Measurements from ENCODE around the gene HES4. TPM values are rescaled to one million over a fixed set of nuclear protein-coding genes. Genes with fewer than 3 reads are reported as not detected.

HES4 gene
- total RNA-seq, 1 experiment from 2014 or later: 68.7 TPM

GRCh38 chr1:1004780-1005697 is 5.1 kb upstream of the HES4 start:
- H3K27ac ChIP-seq: no peak overlapping the region
- H3K4me3 ChIP-seq: no peak overlapping the region
- H3K4me1 ChIP-seq (replicated peaks): peaks cover 18% of the 10 kb centered on the region
- H3K27me3 ChIP-seq (replicated peaks): no peaks in the 10 kb centered on the region
- H3K36me3 ChIP-seq: peaks cover 7% of the 10 kb centered on the region; the same call in 1 of the 2 replicates
- DNase-seq (ENCODE audit: low read depth in 1 of 2, low spot score in 2 of 2): no peak
- H3K9me3 ChIP-seq (replicated peaks): no peaks in the 10 kb centered on the region; the same call in 1 of the 2 replicates

DNA sequence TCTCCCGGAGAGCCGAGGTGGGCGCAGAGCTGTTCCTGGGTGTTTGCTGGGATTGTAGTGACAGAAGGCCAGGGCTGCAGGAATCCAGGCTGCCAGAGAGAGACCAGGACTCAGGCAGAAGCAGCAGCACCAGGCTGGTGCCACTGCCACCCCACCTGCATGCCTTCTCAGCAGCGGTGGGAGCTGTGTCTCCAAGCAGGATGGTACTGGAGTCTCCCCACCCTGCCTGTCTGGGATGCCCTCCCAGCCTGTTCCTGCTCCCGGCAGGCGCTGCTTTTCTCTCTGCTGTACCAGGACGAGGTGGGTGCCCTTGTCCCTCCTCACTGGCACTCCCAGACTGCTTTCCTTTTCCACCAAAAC is 4.5 kb upstream of the HES4 start:
- Histone ChIP-seq H3K27ac (no peak overlapping the region), H3K9me3 (replicated peaks) (peaks cover under 1% of the 10 kb centered on the region; the same call in 1 of the 2 replicates), H3K4me1 (replicated peaks) (peaks cover 19% of the 10 kb centered on the region), H3K4me3 (no peak overlapping the region), H3K27me3 (replicated peaks) (no peaks in the 10 kb centered on the region), H3K36me3 (peaks cover 9% of the 10 kb centered on the region)
- DNase-seq (ENCODE audit: low read depth in 1 of 2, low spot score in 2 of 2): no peak

DNA sequence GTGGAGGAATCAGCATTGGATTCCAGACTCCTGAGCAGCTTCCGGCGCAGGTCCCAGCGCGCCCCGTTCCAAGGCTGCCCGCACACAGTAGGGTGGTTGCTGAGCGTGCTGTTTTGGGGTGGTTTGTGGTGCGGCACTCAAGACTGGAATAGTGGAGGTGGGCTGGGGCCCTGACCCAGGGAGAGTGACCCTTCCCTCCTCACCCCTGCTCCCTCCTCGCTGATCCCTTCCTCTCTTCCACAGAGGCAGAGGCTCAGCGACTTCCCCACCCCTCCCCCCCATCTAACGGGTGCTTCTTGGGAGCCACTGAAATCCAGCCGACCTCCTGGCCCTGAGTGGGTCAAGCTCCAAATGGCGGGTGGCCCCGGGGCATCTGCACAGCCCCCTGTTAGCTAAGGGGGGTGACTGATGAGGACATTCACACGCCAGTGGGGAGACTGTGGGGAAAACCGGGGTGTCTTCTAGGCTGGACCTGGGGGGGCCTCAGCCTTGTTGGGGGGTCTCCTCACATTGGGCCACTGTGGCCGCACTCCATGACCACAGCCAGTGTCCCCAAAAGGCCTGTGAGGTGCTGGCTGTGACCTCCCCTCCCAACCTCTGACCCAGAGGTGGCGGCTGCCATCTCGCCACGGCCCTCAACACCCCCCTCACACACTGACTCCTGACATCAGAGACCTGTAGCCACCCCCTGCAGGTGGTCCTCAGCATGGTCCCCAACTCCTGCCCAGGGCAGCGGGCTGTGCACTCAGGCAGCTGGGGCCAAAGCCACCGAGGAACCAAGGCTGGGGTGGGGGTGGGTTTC is 3.9 kb upstream of the HES4 start:
- DNase-seq (ENCODE audit: low read depth in 1 of 2, low spot score in 2 of 2): no peak
- H3K36me3 ChIP-seq: peaks cover 14% of the 10 kb centered on the region
- H3K4me1 ChIP-seq (replicated peaks): peaks cover 24% of the 10 kb centered on the region
- H3K4me3 ChIP-seq: no peak overlapping the region
- H3K9me3 ChIP-seq (replicated peaks): peaks cover 6% of the 10 kb centered on the region; the same call in 1 of the 2 replicates
- no peaks in the 10 kb centered on the region for H3K27me3 ChIP-seq (replicated peaks)
- H3K27ac ChIP-seq: no peak overlapping the region

- Histone ChIP-seq H3K27ac (peak overlapping the region; percentile 100), H3K27me3 (replicated peaks) (no peaks in the 10 kb centered on the region), H3K9me3 (replicated peaks) (peaks cover 6% of the 10 kb centered on the region; the same call in 1 of the 2 replicates), H3K4me1 (replicated peaks) (peaks cover 33% of the 10 kb centered on the region), H3K36me3 (peaks cover 31% of the 10 kb centered on the region), H3K4me3 (peak overlapping the region; percentile 66)
- DNase-seq (ENCODE audit: low read depth in 1 of 2, low spot score in 2 of 2): peak in 1 of 2 experiments; percentile 81
Measured at GRCh38 chr1:1001057-1001783, 1.3 kb upstream of the HES4 start.

DNA sequence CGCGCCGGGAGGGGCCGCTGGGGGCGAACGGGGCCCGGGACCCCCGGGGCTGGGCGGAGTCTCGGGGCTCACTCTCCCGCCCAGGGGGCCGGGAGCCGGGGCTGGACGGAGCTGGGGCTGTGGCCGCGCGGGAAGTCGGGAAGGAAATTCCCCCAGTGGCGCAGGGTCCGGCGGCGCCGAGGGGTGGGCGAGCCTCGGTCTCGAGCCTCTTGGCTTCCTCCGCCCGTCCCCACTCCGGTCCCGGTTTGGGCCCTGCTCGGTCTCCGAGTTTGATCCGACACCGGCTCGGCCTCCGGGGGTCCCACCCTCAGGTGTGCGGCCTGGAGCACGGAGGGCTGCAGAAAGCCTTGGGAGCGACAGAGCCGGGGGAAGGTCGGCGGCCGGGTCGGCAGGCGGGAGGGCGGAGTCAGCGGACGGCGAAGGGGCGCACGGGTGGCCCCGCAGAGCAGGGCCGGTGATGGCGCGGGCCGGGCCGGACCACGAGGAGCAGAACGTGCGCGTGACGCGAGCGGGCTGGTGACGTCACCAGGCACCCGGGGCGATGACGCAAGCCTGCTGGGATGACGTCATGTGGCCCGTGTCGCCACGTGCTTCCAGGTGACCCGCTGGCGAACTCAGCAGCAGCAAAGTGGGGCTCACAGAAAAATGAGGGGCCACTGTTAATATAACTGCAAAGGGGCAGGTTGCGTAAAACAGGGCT is 610 bp upstream of the HES4 start:
- peak; percentile 89 to 93 for DNase-seq (ENCODE audit: low read depth in 1 of 2, low spot score in 2 of 2)
- Histone ChIP-seq H3K9me3 (replicated peaks) (peaks cover 6% of the 10 kb centered on the region; the same call in 1 of the 2 replicates), H3K27me3 (replicated peaks) (no peaks in the 10 kb centered on the region), H3K27ac (peak overlapping the region; percentile 100), H3K4me3 (peak overlapping the region; percentile 66), H3K36me3 (peaks cover 31% of the 10 kb centered on the region), H3K4me1 (replicated peaks) (peaks cover 33% of the 10 kb centered on the region)

DNA sequence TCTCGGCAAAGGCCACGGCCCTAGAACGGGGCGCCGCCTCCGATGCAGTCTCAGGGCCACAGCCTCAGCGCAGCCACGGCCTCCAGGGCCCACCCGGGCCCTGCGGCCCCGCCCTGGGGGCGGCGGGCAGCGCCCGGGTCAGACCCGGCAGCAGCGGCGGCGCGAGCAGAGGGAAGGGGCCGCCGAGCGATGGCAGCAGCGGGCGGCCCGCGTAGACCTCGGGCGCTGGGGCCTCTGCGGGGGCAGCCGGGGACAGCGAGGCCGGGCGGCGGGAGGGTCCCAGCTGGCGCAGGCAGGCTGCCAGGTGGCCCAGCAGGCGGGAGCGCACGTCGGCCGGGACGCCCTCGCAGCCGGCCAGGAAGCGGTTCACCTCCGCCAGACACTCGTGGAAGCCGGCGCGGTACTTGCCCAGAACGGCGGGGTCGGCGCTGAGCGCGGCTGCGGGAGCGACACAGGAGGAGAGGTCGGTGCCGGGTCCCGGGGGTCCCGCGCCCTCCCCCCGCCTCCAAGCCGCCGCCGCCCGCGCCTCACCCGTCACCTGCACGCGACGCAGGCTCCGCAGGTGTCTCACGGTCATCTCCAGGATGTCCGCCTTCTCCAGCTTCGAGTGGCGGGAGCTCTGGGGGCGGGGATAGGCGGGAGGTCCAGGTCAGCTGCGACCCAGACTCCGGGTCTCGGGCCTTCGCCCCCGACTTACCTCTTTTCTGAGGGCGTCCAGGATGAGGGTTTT is 737 bp downstream of the HES4 start:
- Histone ChIP-seq H3K9me3 (replicated peaks) (peaks cover 6% of the 10 kb centered on the region; the same call in 1 of the 2 replicates), H3K27me3 (replicated peaks) (no peaks in the 10 kb centered on the region), H3K4me1 (replicated peaks) (peaks cover 33% of the 10 kb centered on the region), H3K4me3 (peak overlapping the region; percentile 66), H3K27ac (peak overlapping the region; percentile 100), H3K36me3 (peaks cover 31% of the 10 kb centered on the region)
- peak; percentile 56 to 57 for DNase-seq (ENCODE audit: low read depth in 1 of 2, low spot score in 2 of 2)

- peaks cover 6% of the 10 kb centered on the region; the same call in 1 of the 2 replicates for H3K9me3 ChIP-seq (replicated peaks)
- no peaks in the 10 kb centered on the region for H3K27me3 ChIP-seq (replicated peaks)
- H3K4me1 ChIP-seq (replicated peaks): peaks cover 33% of the 10 kb centered on the region
- H3K27ac ChIP-seq: peak overlapping the region; percentile 100
- H3K36me3 ChIP-seq: peaks cover 31% of the 10 kb centered on the region
- no peak for DNase-seq (ENCODE audit: low read depth in 1 of 2, low spot score in 2 of 2)
- H3K4me3 ChIP-seq: peak overlapping the region; percentile 66
Measured at GRCh38 chr1:998745-998994, 1.2 kb downstream of the HES4 start.

DNA sequence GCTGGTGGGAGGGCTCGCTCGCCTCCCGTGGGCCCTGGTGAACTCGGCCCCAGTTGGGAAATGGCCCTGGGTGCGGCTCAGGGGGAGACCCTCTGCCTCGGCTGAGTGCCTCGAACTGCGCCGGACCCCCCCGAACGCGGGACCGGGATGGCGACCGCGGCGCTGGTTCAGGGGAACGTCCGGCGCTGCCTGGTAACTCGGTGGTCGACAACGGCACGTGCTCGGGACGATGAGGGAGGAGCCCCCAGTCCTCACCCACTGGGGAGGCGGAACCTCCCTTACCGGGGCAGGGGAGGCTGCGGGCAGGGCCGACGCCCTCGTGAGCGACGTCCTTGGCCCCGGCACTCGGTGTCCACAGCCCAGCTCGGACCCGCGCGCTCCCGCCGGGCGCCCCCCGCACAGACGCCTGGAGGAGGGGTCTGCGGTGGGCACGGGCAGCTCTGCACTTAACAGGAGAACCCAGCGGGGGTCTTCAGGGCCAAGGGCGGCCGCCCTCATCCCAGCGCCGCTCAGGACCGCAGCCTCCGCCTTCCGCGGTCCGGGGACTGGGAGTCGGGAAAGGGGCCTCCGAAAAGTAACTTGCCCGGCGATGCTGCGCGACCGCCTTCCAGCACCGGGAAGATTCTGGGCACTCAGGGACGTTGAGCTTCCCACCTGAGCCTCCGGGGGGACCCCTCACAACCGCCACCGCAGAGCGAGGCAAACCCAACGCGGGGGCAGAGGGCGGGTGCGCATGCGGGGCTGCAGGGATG is 1.7 kb downstream of the HES4 start:
- Histone ChIP-seq H3K27me3 (replicated peaks) (no peaks in the 10 kb centered on the region), H3K27ac (no peak overlapping the region), H3K36me3 (peaks cover 31% of the 10 kb centered on the region), H3K4me1 (replicated peaks) (peaks cover 33% of the 10 kb centered on the region), H3K9me3 (replicated peaks) (peaks cover 6% of the 10 kb centered on the region; the same call in 1 of the 2 replicates), H3K4me3 (peak overlapping the region; percentile 66)
- DNase-seq (ENCODE audit: low read depth in 1 of 2, low spot score in 2 of 2): no peak

DNA sequence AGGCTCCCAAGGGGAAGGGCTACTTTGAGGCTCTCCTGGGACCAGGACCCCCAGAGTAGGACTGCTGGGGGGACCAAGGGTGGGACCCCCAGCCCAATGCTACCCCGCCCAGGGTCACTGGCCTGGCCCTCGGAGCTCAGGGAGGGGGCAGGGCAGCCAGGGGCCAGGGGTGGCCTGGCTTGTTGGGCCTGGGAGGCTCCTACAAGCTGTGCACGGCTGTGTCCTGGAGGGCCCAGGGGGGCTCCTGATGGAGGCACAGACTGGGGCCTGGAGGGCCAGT is 2.2 kb downstream of the HES4 start:
- Histone ChIP-seq H3K27me3 (replicated peaks) (no peaks in the 10 kb centered on the region), H3K9me3 (replicated peaks) (peaks cover 6% of the 10 kb centered on the region; the same call in 1 of the 2 replicates), H3K4me3 (no peak overlapping the region), H3K36me3 (peaks cover 31% of the 10 kb centered on the region), H3K27ac (no peak overlapping the region), H3K4me1 (replicated peaks) (peaks cover 33% of the 10 kb centered on the region)
- no peak for DNase-seq (ENCODE audit: low read depth in 1 of 2, low spot score in 2 of 2)

GRCh38 chr1:996851-997712 is 2.8 kb downstream of the HES4 start:
- Histone ChIP-seq H3K27me3 (replicated peaks) (no peaks in the 10 kb centered on the region), H3K4me1 (replicated peaks) (peaks cover 33% of the 10 kb centered on the region), H3K4me3 (no peak overlapping the region), H3K27ac (no peak overlapping the region), H3K9me3 (replicated peaks) (peaks cover 8% of the 10 kb centered on the region; the same call in 1 of the 2 replicates), H3K36me3 (peaks cover 31% of the 10 kb centered on the region)
- DNase-seq (ENCODE audit: low read depth in 1 of 2, low spot score in 2 of 2): no peak

DNA sequence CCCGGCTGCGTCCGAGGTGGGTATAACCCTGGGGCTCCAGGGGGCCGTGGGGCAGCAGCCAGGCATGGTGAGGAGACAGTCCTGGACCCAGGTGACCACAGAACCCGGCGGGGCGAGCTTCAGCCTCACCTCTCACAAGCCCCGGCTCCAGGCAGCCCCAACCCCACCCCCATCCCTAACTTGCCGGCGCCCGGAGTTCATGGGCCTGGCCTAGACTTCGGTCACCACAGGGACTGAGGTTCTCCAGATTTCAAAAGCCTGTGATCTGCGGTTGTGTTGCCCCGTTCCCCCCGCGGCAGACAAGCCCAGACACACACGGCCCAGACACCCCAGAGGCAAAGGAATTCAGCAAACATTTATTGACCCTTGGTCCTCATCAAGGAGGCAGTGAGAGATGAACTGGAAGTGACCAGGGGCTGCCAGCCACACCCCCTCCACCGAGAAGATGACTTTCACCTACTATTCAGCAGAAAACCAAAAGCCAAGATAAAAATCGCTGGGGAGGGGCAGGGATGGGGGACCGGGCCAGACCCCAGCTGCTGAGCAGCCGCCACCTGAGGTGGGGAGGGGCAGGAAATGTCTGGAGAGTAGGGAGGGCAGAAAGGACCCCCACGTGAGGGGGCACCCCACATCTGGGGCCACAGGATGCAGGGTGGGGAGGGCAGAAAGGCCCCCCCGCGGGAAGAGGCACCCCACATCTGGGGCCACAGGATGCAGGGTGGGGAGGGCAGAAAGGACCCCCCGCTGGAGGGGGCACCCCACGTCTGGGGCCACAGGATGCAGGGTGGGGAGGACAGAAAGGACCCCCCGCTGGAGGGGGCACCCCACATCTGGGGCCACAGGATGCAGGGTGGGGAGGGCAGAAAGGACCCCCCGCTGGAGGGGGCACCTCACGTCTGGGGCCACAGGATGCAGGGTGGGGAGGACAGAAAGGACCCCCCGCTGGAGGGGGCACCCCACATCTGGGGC is 3.9 kb downstream of the HES4 start:
- peaks cover 10% of the 10 kb centered on the region; the same call in 1 of the 2 replicates for H3K9me3 ChIP-seq (replicated peaks)
- peaks cover 25% of the 10 kb centered on the region for H3K4me1 ChIP-seq (replicated peaks)
- H3K27ac ChIP-seq: no peak overlapping the region
- no peak for DNase-seq (ENCODE audit: low read depth in 1 of 2, low spot score in 2 of 2)
- peaks cover 28% of the 10 kb centered on the region for H3K36me3 ChIP-seq
- H3K27me3 ChIP-seq (replicated peaks): no peaks in the 10 kb centered on the region
- H3K4me3 ChIP-seq: no peak overlapping the region
